Left lung (tissue), 10 donors: ENCODE results near the gene PDE4B. TPM values are rescaled to one million over a fixed set of nuclear protein-coding genes. Genes with fewer than 3 reads are reported as not detected.
A peak's percentile ranks its signal among the peaks of the same experiment; 100 is the strongest.

Source experiments
- ATAC-seq: fragments of 200-7000 bp; cut with Tn5 transposase; one replicate; pipeline ENCODE4 v1.9.1; 2020; ENCODE audit warnings: moderate library complexity
- DNase-seq, 4 donors: peaks; one replicate each; pipeline ENCODE4 v3.0.0-alpha.2; 2013 to 2020
- H3K27ac ChIP-seq, 2 donors: fragments of 200-600 bp; sonication (generic) in 1 of 2; one replicate each; pipeline versions ENCODE4 v1.5.0 to v1.8.0; 2020 to 2021
- H3K27me3 ChIP-seq, 2 donors: fragments of 200-600 bp; sonication (generic) in 1 of 2; one replicate each; pipeline versions ENCODE4 v1.5.0 to v1.8.0; 2020 to 2021
- H3K36me3 ChIP-seq, 2 donors: fragments of 200-600 bp; sonication (generic) in 1 of 2; one replicate each; pipeline versions ENCODE4 v1.5.0 to v1.8.0; 2020 to 2021
- H3K4me1 ChIP-seq, 2 donors: fragments of 200-600 bp; one replicate each; pipeline ENCODE4 v1.8.0; 2021
- H3K4me3 ChIP-seq, 2 donors: fragments of 200-600 bp; sonication (generic) in 1 of 2; one replicate each; pipeline versions ENCODE4 v1.5.0 to v1.8.0; 2020 to 2021; ENCODE audit warnings: mild to moderate bottlenecking in 1 of 2
- H3K9me3 ChIP-seq, 2 donors: fragments of 200-600 bp; sonication (generic) in 1 of 2; one replicate each; pipeline versions ENCODE4 v1.5.0 to v1.8.0; 2020 to 2021
- CTCF ChIP-seq, 2 donors: fragments of 200-600 bp; sonication (generic) in 1 of 2; IDR thresholded peaks; one replicate each; pipeline versions ENCODE4 v1.5.0 to v1.8.0; 2021; ENCODE audit warnings: antibody characterized with exemption in 2 of 2
- intact Hi-C, 2 donors: fragments of 100-400 bp; cut with DNase I; formaldehyde crosslinking; loops; one replicate each; pipeline versions ENCODE4 v1.11.2 to v1.14.2; 2022
- polyA plus RNA-seq, 6 donors: library from polyadenylated mRNA; unstranded; fragments of 120-200 nt; gene quantifications; one replicate each; pipeline ENCODE4 v1.2.1, GENCODE V29; 2013; ENCODE audit not compliant: insufficient read length in 6 of 6
- total RNA-seq, 2 donors: library from RNA; stranded (reverse); fragmentation: NEBNext Ultra II Directional; extraction: Animal tissue kit (Norgen Biotek cat#: 25700); gene quantifications; one replicate each; pipeline ENCODE4 v1.2.1, GENCODE V29; 2021
- donor health status: DM: no; HTN: yes; CAD: no.
- donor health status: DM: no; HTN: no; CAD: no.

PDE4B gene
- total and polyA plus RNA-seq, 8 donors, result 8.6 to 50.7 (median 19.2) TPM

GRCh38 chr1:66240491-66241484 is 448.1 kb downstream of the PDE4B start:
- ATAC-seq (no peak), DNase-seq (no peak)
- no peaks in the 10 kb centered on the region for H3K36me3 ChIP-seq
- H3K9me3 ChIP-seq, result no peaks in the 10 kb centered on the region
- TF ChIP-seq CTCF (IDR thresholded peaks at IDR 0.05), result no peak
- intact Hi-C loops, result loop anchor here (5.0 to 10.0 kb wide), 2 partner anchors 204 to 278 kb away; no protein-coding TSS in a partner anchor
- H3K4me3 ChIP-seq, result no peak overlapping the region
- peaks cover 0 to 5% of the 10 kb centered on the region in 2 donors for H3K4me1 ChIP-seq
- H3K27me3 ChIP-seq, result no peaks in the 10 kb centered on the region
- H3K27ac ChIP-seq, result no peak overlapping the region

GRCh38 chr1:66242646-66243547 is 450.2 kb downstream of the PDE4B start:
- intact Hi-C loops, result loop anchor here (5.0 to 10.0 kb wide), 2 partner anchors 202 to 281 kb away; no protein-coding TSS in a partner anchor
- peak; percentile 100 for ATAC-seq
- H3K4me3 ChIP-seq, result no peak overlapping the region

GRCh38 chr1:66243548-66244130 is 450.9 kb downstream of the PDE4B start:
- no peak overlapping the region for H3K27ac ChIP-seq
- DNase-seq (no peak), ATAC-seq (no peak)
- no peaks in the 10 kb centered on the region for H3K9me3 ChIP-seq
- intact Hi-C loops, result loop anchor here (5.0 to 10.0 kb wide), 2 partner anchors 201 to 281 kb away; no protein-coding TSS in a partner anchor
- H3K36me3 ChIP-seq, result no peaks in the 10 kb centered on the region
- no peaks in the 10 kb centered on the region for H3K27me3 ChIP-seq
- H3K4me3 ChIP-seq, result no peak overlapping the region
- TF ChIP-seq CTCF (IDR thresholded peaks at IDR 0.05), result no peak
- peaks cover 0 to 5% of the 10 kb centered on the region in 2 donors for H3K4me1 ChIP-seq

More at GRCh38 chr1:66242646-66243547, 450.2 kb downstream of the PDE4B start:
- DNase-seq, result peak; percentile 81 to 93 (median 86)
- Histone ChIP-seq H3K4me1 (peaks cover 0 to 5% of the 10 kb centered on the region in 2 donors), H3K9me3 (no peaks in the 10 kb centered on the region), H3K27ac (no peak overlapping the region), H3K36me3 (no peaks in the 10 kb centered on the region), H3K27me3 (no peaks in the 10 kb centered on the region)
- TF ChIP-seq CTCF (IDR thresholded peaks at IDR 0.05), result peak; percentile 88 to 97

- intact Hi-C loops, result loop anchor here (5.0 to 10.0 kb wide), 2 partner anchors 200 to 282 kb away; no protein-coding TSS in a partner anchor
Measured at GRCh38 chr1:66244429-66244828, 451.7 kb downstream of the PDE4B start.

More at GRCh38 chr1:66244429-66244828, 451.7 kb downstream of the PDE4B start:
- H3K36me3 ChIP-seq, result no peaks in the 10 kb centered on the region
- no peaks in the 10 kb centered on the region for H3K9me3 ChIP-seq
- H3K4me3 ChIP-seq, result no peak overlapping the region
- TF ChIP-seq CTCF (IDR thresholded peaks at IDR 0.05), result no peak
- H3K4me1 ChIP-seq, result peaks cover 0 to 5% of the 10 kb centered on the region in 2 donors
- no peak overlapping the region for H3K27ac ChIP-seq
- DNase-seq (no peak), ATAC-seq (no peak)
- no peaks in the 10 kb centered on the region for H3K27me3 ChIP-seq
